GM12801 (cell line): Measurements from ENCODE around the gene CACNA2D4.

Experiments
- CTCF ChIP-seq: IDR thresholded peaks from one replicate; pipeline ENCODE4 v1.5.1; 2011; ENCODE audit warnings: control low read depth; ENCODE audit not compliant: insufficient read length; ENCODE audit errors: extremely low read depth

Gene CACNA2D4

GRCh38 chr12:1877169-1877878 lies 41.1 kb downstream of the CACNA2D4 start:
- no peak for TF ChIP-seq CTCF

GRCh38 chr12:1876086-1876485 lies 42.4 kb downstream of the CACNA2D4 start:
- no peak for TF ChIP-seq CTCF

GRCh38 chr12:1875608-1876007 lies 42.8 kb downstream of the CACNA2D4 start:
- TF ChIP-seq CTCF = no peak

DNA sequence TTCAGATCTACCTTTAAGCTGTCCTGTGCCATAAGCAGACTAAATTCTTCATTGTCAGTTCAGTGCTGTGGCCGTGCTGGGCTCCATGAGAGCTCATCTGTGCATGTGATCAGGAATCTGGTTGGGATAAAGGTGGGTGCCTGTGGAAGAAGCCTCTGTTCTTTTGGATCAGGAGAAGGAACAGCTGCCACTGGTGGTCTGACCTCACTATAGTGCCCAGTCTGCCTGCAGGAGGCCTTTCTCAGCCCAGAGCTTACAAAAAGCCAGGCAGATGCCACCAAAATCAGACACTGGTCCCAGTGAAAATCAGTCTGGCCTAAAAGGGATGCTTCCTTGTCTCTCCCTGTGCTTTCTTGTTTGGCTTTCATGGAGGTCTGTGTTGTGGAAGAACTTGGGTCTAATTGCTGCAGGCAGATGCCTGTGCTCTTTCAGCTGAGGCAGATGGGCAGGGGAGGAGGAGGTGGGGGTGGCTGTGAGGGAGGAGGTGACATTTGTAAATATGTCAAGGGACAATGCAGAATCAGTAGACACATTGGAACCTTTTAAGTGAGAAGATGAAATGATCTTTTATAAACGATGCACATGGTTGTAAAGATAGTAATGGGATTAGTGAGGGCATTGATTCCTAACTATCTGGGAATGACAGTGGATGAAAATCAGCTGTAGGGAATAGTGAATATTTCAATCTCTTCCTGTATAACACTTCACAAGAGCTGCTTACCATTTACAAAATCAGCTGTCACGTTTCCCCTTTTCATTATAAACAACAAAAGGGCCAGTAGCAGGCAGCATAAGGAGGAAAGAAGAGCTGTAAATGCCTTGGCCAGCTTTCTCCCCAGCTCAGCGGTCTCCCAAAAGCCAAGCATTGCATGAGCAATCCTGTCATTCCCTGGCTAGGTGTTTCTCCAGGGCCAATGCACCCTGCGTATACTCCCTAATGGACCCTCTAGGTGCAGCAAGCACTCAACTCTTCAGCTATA lies 44.6 kb downstream of the CACNA2D4 start:
- TF ChIP-seq CTCF = no peak

GRCh38 chr12:1872448-1872847 lies 46.0 kb downstream of the CACNA2D4 start:
- no peak for TF ChIP-seq CTCF

GRCh38 chr12:1872001-1872400 lies 46.5 kb downstream of the CACNA2D4 start:
- TF ChIP-seq CTCF = no peak
